ENCODE data around the gene C9orf152.
A peak's percentile ranks its signal among the peaks of the same experiment; 100 is the strongest.
"Not testable (repeated sequence)": the region's sequence is repeated elsewhere in the genome, so short reads cannot be mapped to it uniquely, and the experiment has no call there.

C9orf152 gene

DNA sequence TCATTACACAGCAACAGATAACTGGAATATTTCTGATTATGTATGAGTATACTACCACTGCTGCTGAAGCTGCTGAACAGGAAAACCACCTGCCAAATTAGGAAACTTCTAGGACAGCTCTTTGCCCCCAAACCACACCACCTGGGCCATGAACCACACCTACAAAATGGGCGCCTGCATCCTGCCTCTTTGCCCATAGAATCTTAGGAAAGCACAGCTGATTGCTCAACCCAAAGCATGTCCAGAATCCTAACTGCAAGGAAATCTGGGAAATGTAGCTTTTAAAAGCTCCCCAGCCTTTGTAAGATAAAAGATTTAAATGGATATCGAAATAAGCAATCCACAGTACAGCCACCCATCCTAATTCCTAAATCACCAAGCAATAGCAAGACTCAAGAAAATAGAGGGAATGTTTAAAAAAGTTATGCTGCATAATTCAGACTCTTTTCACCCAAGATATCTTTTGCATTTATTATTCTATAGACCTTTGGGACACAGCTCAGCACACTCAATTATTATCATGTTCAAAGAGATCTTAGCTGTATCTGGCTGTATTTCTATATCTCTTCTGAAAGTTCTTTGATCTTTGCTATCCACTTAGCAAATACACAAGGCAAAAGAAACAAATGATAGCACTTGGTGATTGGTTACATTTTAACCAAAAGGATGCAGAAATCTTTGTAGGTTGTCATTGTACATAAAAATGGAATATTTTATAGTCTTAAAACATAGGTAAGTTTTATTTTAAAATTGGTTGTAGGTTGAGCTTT lies 6.8 kb upstream of the C9orf152 start:
- no peak for DNase-seq (ENCODE audit: low read depth)

DNA sequence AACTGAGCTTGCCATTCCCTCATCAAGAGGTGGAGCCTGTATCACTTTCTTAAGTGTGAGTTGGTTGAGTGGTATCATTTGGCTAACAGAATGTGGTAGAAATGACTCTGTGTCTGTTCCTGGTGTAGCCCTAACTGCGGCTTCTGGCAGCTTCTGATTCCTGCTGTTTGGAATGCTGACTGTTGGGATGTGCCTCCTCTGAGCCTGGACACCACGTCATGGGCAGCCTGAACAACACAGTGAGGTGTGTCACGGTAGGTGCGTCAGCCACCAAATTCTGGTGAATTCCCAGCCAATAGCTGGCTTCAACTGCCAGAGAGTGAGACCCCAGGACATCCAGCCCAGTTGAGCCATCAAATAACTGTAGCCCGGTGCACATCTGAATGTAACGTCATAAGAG lies 6.1 kb upstream of the C9orf152 start:
- no peak for DNase-seq (ENCODE audit: low read depth)

DNA sequence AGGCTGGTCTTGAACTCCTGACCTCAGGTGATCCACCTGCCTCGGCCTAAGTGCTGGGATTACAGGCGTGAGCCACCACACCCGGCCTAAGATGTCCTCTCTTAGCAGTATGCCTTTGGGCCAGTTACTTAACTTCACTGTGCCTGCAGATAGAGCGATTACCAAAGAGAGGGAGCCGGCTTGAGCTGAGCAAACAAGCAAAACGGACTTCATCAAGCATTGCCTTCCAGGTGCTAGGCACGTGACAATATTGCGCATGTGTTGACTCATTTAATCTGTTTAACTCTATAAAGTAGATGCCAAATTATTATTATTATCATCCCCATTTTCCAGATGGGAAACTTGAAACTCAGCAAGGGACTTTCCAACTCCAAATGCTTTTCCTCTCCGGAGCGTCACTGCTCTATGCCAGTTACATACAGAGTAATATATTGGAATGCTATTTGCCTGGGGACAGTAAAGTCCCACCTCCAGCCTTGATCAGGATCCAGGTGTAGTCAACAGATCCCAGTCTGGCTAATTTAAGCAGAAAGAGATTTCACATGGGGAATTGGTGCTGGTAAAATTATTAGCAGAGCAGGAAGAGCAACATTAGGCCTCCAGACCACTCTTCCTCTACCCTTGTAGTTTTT lies 5.6 kb upstream of the C9orf152 start:
- DNase-seq (ENCODE audit: low read depth), result no peak

DNA sequence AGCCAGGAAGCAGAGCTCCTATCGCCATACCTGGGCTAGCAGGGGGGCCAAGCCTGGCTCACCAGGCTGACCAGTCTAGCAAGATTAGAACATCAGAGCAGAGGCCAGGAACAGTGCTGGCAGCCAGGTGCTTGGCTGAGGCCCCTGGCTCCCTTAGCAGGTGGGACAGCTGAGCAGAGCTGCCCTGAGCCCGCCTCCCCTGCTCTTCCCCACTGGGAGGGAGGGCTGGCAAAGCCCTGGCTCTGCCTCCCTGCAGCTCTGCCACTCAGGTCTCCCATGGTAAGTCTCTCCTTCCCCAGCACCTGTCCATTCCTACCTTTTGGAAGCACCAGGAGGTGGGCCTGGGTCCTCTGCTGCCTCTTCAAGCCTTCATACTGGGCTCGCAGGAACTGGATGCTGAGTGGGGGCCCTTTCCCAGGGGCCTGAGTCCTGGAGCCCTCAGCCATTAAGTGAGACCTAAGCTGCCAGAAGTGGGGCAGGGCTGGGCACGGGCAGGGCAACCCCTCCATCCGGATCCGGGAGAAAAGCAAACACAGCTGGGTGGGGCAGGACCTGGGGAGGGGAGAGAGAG lies 803 bp downstream of the C9orf152 start:
- DNase-seq (ENCODE audit: low read depth), result no peak

DNA sequence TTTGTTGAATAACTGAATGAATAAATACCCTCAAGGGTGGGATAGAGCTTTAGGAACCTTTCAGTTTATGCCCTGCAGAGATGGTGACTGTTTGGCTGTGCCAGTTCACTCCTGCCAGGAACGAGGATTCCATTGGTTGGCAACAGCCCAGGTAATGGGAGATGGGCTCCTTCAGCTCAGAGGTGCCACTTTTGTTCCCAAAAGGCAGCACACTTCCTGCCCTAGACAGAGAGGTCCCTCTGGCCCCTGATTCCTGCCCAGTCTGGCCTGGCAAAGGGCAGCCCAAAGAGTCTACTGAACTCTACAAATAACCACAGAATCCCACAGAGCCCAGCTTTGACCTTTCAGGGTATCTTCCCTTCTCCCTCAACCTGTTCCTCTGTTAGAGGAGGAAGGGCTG lies 1.6 kb downstream of the C9orf152 start:
- no peak for DNase-seq (ENCODE audit: low read depth)

DNA sequence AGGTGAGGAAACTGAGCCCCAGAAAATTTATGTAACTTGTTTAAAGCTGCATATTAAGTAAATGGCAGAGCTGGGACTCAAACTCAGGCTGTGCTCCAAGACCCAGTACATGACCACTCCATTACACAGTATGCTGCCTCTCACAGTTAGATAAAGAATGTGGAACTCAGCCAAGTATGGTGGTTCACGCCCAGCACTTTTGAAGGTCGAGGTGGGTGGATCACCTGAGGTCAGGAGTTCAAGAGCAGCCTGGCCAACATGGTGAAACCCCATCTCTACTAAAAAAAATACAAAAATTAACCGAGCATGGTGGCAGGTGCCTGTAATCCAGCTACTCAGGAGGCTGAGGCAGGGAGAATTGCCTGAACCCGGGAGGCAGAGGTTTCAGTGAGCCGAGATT lies 2.3 kb downstream of the C9orf152 start:
- not testable (repeated sequence) for DNase-seq (ENCODE audit: low read depth)

DNA sequence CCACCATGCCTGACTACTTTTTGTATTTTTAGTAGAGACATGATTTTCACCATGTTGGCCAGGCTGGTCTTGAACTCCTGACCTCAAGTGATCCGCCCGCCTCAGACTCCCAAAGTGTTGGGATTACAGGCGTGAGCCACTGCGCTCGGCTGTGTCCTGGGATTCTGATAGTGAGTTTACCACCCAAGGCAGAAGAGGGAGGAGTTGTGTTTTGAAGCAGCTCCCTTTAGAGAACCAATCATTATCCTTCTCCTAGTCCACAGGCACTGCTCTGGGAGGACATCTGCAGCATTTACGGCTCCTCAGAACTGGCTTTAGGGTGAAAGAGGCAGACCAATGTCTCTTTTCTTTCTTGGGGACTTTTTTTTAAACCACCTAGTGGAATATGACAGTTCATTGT lies 5.7 kb downstream of the C9orf152 start:
- no peak for DNase-seq (ENCODE audit: low read depth)

DNA sequence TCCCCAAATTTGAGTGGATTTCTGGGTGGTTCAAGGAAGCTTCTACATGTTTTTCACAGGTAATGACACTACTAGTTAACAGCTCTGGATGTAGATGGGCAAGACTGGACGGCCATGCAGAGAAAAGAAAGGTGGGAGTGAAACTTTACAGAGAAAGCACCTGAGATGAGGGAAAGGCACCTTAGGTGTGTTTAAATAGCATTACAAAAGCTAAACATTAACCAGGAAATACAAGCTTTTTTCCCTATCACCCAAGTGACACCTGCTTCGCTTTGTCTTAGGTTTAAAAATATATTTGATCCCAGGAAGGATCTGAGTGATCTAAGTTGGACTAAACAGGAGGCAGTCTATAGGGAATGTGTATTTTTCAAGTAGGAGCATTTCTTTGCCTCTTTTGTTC lies 8.3 kb downstream of the C9orf152 start:
- DNase-seq (ENCODE audit: low read depth), result no peak

DNA sequence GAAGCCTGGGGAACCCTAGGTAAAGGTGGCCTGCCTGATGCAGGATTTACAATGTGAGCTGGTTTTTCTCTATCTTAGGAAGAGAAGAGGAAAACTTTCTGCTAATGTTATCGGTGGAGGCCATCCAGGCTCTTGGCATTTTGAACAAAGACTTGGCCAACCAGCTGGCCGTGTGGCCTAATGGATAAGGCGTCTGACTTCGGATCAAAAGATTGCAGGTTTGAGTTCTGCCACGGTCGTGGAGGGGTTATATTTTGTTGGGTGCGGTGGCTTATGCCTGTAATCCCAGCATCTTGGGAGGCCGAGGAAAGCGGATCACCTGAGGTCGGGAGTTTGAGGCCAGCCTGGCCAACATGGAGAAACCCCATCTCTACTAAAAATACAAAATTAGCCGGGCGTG lies 9.6 kb downstream of the C9orf152 start:
- no peak for DNase-seq (ENCODE audit: low read depth)

DNA sequence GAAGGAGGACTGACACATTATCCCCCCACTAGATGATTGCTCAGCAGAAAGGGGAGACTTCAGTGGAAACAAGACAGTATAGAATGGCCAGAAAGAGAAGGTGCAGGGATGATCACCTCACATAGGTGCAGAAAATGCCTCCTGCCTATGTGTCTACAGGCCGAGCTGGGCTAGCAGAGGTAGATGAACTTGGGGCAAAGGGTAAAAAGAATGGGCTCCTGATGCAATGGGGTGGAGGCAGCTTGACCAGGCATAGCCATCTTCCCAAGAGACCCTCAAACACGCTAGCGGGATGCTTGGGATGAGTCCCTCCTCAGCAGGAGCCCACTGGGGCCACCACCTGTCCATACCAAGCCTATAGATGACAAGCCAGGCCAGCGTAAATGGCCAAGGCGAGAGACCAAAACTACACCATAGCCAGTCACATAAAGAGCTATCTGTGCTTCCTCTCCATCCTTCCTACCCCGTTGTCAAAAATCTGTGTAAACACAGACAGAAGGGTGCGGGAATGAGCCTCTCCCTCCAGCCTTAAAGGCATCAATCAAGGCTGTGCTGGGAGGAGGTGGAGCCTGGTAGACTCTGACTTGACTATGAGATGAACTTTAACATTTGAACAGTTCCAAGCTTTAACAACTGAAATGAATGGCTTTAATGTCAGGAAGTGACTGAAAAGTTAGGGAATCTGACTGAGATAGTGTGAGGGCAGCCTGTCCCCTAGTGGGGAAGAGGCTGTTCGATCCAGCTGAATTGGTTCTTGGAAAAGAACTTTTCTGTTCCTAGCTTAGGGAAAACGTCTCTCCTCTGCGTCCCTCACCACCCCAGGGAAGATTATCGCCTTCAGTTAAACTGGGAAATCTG lies 10.4 kb downstream of the C9orf152 start:
- no peak for DNase-seq (ENCODE audit: low read depth)

DNA sequence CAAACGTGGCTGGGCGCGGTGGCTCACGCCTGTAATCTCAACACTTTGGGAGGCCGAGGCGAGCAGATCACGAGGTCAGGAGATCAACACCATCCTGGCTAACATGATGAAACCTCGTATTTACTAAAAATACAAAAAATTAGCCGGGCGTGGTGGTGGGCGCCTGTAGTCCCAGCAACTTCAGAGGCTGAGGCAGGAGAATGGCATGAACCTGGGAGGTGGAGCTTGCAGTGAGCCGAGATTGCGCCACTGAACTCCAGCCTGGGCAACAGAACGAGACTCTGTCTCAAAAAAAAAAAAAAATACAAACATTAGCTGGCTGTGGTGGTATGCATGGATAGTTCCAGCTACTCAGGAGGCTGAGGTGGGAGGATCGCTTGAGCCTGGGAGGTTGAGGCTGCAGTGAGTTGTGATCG lies 11.9 kb downstream of the C9orf152 start:
- not testable (repeated sequence) for DNase-seq (ENCODE audit: low read depth)

DNA sequence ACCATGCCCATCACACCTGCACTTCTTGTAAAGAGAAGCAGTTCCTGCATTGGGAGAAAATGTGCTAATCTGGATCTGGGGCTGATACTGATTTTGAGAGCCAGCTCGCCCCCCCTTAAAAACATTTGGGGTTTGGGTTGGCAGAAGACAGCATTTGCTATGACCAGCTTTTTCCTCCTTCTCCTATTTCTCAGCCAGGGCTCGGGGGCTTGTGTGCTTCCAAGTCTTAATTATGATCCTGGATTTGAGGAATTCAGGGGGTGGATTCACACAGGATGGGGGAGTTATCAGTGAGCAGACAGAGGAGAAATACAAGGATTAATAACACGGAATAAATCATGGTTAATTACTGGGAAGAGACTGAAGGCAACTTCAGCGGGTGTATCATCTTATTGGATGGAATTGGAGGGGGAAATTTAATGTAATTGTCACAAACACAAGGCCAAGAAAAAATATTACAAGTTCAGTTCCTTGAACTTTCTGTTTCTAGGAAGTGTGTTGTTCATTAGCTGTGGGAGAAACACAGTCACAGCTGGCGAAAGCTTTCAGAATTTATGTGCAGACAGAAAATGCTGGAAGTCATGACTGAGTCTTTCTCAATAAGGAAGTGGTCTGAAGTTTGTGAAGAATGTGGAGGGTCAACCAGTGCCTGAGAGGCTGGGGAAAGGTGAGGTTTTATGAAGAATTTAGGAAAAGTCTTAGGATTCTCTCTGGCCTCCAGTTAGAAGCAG lies 15.3 kb downstream of the C9orf152 start:
- DNase-seq (ENCODE audit: low read depth), result no peak

DNA sequence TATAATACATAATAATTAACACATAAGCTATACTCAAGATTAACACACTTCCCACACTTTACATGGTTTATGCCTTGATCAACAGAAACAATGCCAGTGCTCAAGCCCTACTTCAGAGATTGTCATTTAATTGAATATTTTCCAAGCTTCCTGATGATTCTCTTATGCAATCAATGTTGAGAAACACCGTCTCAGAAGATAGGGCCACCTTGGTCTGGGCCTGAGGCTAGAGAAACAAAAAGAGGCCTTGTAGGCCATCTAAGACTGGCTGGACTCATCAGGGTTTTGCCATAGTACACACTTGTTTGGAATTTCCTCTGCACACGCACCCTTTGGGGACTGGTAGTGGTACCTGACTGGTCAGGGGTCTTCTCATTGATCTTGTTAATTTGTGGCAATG lies 16.3 kb downstream of the C9orf152 start:
- DNase-seq (ENCODE audit: low read depth), result no peak

DNA sequence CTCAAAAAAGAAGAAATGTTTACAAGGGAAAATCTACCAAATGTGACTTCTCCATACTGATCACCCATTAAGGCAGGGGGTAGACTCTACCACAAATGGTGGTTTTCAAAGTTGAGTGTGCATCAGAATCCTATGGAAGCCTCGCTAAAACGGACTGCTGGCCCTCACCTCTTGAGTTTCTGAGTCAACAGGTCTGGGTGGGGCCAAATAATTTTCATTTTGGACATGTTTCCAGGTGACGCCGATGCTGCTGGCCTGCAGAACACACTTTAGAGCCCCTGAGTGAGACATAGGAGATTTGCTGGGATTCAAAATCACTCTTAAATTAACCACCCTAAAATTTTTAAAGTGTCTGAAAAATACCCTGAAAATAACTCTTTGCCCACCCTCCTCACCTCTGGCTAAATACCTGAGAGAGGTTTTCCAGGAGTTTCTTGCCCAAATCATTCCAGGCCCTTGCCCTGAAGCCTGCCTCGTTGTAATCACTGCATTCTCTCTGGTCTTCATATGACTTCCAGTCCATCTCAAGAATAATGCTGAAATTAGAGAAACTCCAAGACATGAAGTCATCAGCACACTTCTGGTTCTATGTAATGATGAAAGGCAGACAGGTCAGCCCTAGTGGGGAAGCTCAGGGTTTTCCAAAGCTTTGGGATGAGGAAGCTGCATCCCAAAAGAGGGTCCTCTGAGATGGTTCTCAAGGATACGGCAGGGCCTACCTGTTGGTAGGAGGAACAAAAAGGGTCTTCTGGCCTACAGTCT lies 18.2 kb downstream of the C9orf152 start:
- no peak for DNase-seq (ENCODE audit: low read depth)

DNA sequence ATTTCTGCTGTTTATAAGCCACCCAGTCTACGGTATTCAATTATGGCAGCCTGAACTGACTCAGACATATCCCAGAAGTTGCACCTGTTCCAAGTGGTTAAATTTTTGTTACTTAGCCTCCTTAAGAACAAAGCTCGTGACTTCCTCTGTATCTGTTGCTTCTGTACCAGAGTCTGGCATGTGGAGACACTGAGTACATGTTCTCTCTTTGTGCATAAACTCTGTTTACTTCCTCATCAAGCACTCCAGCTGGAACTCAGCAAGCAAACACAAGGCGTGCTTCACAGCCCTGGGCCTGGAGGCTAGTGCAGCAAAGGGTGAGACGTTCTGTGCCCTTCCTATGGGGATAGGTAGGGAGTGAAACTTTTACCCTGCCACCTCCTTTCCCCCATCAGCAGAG lies 19.0 kb downstream of the C9orf152 start:
- DNase-seq (ENCODE audit: low read depth), result no peak

DNA sequence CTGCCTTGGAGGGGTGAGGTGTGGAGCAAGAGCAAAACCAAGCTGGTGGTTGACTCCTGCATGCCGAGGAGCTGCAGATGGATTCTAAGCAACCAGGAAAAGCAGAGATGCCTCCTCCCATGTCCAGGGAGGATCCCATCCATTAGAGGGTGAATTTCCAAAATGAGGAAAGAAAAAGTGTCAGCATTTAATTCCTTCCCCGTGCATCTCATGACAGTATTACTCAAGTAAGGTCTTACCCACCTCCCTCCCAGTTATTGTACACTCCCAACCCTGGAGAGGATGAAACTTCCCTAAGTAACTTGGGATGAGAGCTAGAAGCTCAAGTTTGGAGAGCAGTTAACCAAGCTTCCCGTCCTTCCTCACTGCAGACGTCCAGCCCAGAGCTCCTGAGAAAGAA lies 19.9 kb downstream of the C9orf152 start:
- DNase-seq (ENCODE audit: low read depth), result no peak

DNA sequence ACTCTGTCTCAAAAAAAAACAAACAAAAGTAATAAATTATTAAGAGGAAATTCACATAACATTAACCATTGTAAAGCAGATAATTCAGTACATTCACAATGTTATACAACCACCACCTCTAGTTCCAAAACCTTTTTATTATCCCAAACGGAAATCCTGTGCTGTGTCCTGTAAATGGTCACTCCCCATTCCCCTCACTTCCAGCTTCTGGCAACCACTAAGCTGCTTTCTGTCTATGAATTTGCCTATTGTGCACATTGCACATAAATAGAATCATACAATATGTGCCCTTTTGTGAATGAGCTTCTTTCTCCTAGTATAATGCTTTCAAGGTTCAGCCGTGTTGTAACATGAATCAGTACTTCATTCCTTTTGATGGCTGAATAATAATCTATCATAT lies 20.8 kb downstream of the C9orf152 start:
- no peak for DNase-seq (ENCODE audit: low read depth)

DNA sequence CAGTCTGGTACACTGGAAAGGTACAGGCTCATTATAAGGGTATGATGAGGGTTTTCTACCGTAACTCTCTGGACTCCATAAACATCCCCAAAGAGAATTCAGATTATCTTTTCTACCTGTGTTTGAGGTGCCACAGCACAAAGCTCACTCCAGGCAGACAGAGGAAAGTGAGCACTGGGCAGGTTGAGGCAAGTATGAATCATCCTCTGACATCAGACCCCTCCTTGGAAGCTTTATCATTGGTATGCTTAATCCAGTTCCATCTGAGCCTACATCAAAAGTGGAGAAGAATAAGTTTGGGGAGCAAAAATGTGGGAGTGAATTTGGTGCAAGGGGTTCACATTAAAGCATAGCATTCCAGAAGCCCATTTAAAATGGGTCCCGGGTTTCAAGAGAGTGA lies 21.7 kb downstream of the C9orf152 start:
- no peak for DNase-seq (ENCODE audit: low read depth)

DNA sequence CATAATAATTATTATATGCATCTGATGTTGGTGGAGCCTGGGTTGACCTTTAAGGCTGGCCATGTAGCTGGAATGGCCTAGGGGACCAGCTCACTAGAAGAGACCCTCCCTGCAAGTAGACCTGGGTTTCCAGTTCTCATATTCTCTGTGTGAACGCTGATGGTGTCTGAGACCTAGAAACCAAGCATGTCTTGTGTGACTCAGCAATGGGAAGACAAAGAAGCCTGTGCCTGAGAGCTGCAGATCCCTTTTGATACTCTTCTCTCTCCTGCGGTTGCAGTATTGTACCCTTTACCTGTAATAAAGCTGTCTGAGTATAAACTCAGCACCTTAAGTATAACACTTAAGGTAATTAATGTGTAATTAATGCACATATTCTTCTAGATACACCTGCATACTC lies 22.2 kb downstream of the C9orf152 start:
- no peak for DNase-seq (ENCODE audit: low read depth)

DNA sequence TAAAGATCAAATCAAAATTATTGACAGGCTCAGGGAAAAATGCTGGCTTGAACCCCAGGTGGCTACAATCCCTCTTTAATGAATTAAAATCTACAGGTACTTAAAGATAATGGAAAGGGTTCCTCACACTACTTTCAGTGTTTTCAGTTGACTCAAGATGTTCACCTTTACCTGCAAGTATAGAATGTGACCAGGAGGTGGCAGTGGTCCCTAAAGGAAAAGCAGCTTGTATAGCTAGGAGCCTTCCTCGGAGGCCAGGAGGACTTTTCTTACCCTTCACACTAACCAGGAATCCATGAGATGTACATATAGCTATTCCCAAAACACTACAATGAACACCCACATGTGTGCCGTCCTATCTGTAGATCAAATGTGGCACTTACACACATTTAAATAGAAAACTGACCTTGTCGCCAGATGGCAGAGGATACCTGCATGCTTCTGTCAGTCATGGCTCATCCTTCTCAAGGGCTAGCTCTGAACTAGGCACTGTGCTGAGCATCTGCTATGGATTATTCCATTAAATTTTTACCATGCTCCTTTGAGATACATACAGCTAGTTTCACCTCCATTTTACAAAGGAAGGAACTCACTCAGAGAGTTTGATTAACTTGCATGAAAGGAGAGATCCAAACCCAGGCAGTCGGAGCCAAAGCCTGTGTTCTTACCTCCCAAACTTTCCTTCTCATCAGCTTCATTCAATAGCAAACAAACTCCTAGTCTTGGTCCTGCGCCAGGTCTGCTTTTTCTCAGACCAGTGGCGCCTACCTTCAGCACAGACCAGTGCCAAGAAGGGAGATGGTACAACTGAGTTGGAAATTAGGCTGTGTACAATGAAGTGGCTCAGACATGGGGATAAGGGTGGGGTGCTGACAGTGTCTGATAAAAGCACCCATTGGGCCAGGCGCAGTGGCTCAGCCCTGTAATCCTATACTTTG lies 24.5 kb downstream of the C9orf152 start:
- DNase-seq (ENCODE audit: low read depth), result peak; percentile 27

All from activated gamma-delta T cell treated with anti-CD3 and anti-CD28 coated beads, Interleukin-2, amount 50 U/mL, for 16 hours (primary cell).